ENCODE measurements around the gene ABAT.

The ABAT gene

DNA sequence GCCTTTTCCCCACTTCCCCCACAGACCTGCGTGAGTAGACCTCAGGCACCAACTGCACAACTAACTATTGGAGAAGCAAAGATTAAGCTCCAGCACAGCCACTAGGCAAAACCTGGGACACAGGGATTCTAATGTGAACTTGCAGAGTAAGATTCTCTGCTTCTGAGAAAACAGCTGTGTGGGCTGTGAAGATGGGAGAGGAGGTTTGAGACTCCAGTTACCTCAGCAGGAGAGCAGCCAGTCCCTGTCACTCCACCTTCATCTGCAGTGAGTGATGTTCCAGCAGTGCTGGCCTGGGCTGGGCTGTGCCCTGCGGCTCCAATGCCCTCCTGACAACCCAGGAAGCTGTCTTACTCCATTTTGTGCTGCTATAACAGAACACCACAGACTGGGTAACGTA, 18.0 kb upstream of the ABAT start:
- Histone ChIP-seq H3K9me3 (ENCODE audit: insufficient read depth, low read length) (no peaks in the 10 kb centered on the region), H3K79me2 (ENCODE audit: insufficient read depth, low read length) (no peaks in the 10 kb centered on the region), H3K9ac (ENCODE audit: low read length) (no peak overlapping the region), H2AFZ (ENCODE audit: low read depth, low read length, severe bottlenecking) (no peak overlapping the region), H3K27ac (ENCODE audit: low read depth, low read length) (no peak overlapping the region), H3K9me2 (replicated peaks; ENCODE audit: insufficient read depth, low read length) (no peaks in the 10 kb centered on the region), H3F3A (ENCODE audit: insufficient read depth) (no peaks in the 10 kb centered on the region), H3K27me3 (ENCODE audit: low read length) (no peaks in the 10 kb centered on the region), H4K20me1 (ENCODE audit: low read depth, low read length) (no peaks in the 10 kb centered on the region), H3K4me2 (ENCODE audit: low read depth, low read length, poor library complexity, severe bottlenecking) (no peak overlapping the region), H3K36me3 (ENCODE audit: low read length) (no peaks in the 10 kb centered on the region), H3K4me3 (ENCODE audit: insufficient read depth, low read length, poor library complexity, severe bottlenecking) (no peak overlapping the region)
- TF ChIP-seq, protein P1, sequence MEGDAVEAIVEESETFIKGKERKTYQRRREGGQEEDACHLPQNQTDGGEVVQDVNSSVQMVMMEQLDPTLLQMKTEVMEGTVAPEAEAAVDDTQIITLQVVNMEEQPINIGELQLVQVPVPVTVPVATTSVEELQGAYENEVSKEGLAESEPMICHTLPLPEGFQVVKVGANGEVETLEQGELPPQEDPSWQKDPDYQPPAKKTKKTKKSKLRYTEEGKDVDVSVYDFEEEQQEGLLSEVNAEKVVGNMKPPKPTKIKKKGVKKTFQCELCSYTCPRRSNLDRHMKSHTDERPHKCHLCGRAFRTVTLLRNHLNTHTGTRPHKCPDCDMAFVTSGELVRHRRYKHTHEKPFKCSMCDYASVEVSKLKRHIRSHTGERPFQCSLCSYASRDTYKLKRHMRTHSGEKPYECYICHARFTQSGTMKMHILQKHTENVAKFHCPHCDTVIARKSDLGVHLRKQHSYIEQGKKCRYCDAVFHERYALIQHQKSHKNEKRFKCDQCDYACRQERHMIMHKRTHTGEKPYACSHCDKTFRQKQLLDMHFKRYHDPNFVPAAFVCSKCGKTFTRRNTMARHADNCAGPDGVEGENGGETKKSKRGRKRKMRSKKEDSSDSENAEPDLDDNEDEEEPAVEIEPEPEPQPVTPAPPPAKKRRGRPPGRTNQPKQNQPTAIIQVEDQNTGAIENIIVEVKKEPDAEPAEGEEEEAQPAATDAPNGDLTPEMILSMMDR (IDR thresholded peaks at IDR 0.05; ENCODE audit: insufficient read depth, low read length, poor library complexity, severe bottlenecking): no peak
- TF ChIP-seq EZH2phosphoT487 (conservative IDR thresholded peaks at IDR 0.05; ENCODE audit: low read length): no peak

DNA sequence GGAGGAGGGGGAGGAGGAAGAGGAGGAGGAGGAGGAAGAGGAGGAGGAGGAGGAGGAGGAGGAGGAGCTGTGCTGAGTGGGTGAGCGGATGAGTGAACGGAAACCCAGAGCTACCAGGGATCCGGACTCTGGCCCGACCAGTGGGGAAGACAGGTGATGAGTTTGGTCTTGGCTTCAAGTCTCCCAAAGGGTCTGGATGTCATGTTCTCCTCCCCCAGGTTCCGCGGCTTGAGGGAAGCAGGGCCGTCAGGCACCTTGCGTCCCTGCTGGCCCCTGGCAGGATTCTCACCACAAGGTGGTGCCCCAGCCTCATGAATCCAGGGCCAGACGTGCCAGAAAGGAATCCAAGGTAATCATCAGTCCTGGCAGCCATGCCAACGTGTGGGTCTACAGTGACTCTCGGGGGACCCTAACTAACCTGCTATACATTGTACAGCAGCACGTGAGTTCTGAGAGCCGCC, 13.5 kb upstream of the ABAT start:
- no peak overlapping the region for H3K4me3 ChIP-seq (ENCODE audit: insufficient read depth, low read length, poor library complexity, severe bottlenecking)
- H3K27me3 ChIP-seq (ENCODE audit: low read length): no peaks in the 10 kb centered on the region
- H3F3A ChIP-seq (ENCODE audit: insufficient read depth): no peaks in the 10 kb centered on the region
- no peak overlapping the region for H3K4me2 ChIP-seq (ENCODE audit: low read depth, low read length, poor library complexity, severe bottlenecking)
- no peaks in the 10 kb centered on the region for H4K20me1 ChIP-seq (ENCODE audit: low read depth, low read length)
- no peaks in the 10 kb centered on the region for H3K9me2 ChIP-seq (replicated peaks; ENCODE audit: insufficient read depth, low read length)
- TF ChIP-seq, protein P1 (IDR thresholded peaks at IDR 0.05; ENCODE audit: insufficient read depth, low read length, poor library complexity, severe bottlenecking): peak; percentile 46
- TF ChIP-seq EZH2phosphoT487 (conservative IDR thresholded peaks at IDR 0.05; ENCODE audit: low read length): no peak
- H3K36me3 ChIP-seq (ENCODE audit: low read length): no peaks in the 10 kb centered on the region
- H3K9me3 ChIP-seq (ENCODE audit: insufficient read depth, low read length): no peaks in the 10 kb centered on the region
- H3K9ac ChIP-seq (ENCODE audit: low read length): no peak overlapping the region
- H2AFZ ChIP-seq (ENCODE audit: low read depth, low read length, severe bottlenecking): no peak overlapping the region
- H3K79me2 ChIP-seq (ENCODE audit: insufficient read depth, low read length): no peaks in the 10 kb centered on the region
- no peak overlapping the region for H3K27ac ChIP-seq (ENCODE audit: low read depth, low read length)

DNA sequence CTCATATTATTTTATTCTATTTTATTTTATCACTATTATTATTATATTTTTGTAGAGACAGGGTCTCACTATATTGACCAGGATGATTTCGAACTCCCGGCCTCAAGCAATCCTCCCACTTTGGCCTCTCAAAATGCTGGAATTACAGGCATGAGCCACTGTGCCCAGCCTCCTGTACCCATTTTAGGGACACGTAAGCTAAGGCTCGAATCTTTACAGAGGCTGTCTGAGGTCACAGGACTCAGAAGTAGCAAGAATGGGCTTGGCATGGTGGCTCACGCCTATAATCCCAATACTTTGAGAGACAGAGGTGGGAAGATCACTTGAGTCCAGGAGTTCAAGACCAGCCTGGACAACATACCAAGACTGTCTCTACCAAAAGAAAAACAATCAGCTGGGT, 12.7 kb upstream of the ABAT start:
- no peaks in the 10 kb centered on the region for H3K9me3 ChIP-seq (ENCODE audit: insufficient read depth, low read length)
- H3K4me3 ChIP-seq (ENCODE audit: insufficient read depth, low read length, poor library complexity, severe bottlenecking): no peak overlapping the region
- no peaks in the 10 kb centered on the region for H3K36me3 ChIP-seq (ENCODE audit: low read length)
- no peak overlapping the region for H2AFZ ChIP-seq (ENCODE audit: low read depth, low read length, severe bottlenecking)
- no peaks in the 10 kb centered on the region for H3K79me2 ChIP-seq (ENCODE audit: insufficient read depth, low read length)
- no peaks in the 10 kb centered on the region for H3K9me2 ChIP-seq (replicated peaks; ENCODE audit: insufficient read depth, low read length)
- no peak overlapping the region for H3K27ac ChIP-seq (ENCODE audit: low read depth, low read length)
- H4K20me1 ChIP-seq (ENCODE audit: low read depth, low read length): no peaks in the 10 kb centered on the region
- H3F3A ChIP-seq (ENCODE audit: insufficient read depth): no peaks in the 10 kb centered on the region
- no peaks in the 10 kb centered on the region for H3K27me3 ChIP-seq (ENCODE audit: low read length)
- H3K4me2 ChIP-seq (ENCODE audit: low read depth, low read length, poor library complexity, severe bottlenecking): no peak overlapping the region
- no peak overlapping the region for H3K9ac ChIP-seq (ENCODE audit: low read length)
- no peak for TF ChIP-seq EZH2phosphoT487 (conservative IDR thresholded peaks at IDR 0.05; ENCODE audit: low read length)
- TF ChIP-seq, protein P1 (IDR thresholded peaks at IDR 0.05; ENCODE audit: insufficient read depth, low read length, poor library complexity, severe bottlenecking): no peak

All from SU-DHL-6 (cell line).